GM19455 (cell line): ENCODE data around the gene DENND6B.
"Not testable (repeated sequence)": the region's sequence is repeated elsewhere in the genome, so short reads cannot be mapped to it uniquely, and the experiment has no call there.

ENCODE experiments used
- ATAC-seq: cut with Tn5 transposase; IDR thresholded peaks from one replicate; pipeline ENCODE4 v1.9.1; 2021; ENCODE audit not compliant: unreplicated experiment

DENND6B gene

DNA sequence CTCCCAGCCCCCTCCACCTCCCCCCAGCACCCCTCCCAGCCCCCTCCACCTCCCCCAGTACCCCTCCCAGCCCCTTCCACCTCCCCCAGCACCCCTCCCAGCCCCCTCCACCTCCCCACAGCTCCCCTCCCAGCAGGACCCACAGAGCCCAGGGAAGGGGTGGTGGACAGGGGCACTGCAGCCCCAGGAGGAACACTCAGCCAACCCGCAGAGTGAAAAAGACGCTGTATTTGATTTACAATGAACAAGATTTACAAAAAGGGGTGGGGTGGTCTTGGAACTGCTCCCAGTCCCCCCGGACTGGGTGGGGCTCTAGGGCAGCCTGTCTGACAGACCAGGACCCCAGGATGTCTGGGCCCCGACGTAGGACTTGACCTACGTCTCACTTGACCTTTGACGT, 52.0 kb downstream of the DENND6B start:
- ATAC-seq, result no peak

DNA sequence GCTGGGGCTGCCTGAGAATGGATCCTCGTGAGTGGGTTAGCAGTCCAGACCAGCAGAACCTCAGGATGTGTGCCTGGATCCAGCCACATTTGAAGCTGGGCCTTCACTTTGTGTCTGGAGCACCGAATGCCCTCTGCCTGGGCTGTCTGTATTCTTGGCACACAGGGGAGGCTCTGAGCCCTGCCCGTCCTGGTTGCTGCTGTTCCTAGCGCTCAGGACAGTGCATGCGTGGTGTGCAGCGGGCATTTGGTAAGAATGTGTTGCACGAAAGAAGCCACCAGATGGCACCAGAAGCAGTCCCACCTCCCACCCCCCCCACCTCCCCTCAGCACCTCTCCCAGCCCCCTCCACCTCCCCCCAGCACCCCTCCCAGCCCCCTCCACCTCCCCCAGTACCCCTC, 52.5 kb downstream of the DENND6B start:
- ATAC-seq, result no peak

DNA sequence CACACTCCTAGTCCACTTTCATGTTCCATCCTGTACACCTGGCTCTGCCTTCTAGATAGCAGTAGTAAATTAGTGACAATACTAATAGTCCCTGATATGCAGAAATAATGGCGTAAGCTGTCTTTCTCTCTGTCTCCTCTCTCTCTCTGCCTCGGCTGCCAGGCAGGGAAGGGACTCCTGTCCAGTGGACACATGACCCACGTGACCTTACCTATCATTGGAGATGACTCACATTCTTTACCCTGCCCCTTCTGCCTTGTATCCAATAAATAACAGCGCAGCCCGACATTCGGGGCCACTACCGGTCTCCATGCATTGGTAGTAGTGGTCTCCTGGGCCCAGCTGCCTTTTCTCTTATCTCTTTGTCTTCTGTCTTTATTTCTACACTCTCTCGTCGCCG, 53.0 kb downstream of the DENND6B start:
- not testable (repeated sequence) for ATAC-seq

DNA sequence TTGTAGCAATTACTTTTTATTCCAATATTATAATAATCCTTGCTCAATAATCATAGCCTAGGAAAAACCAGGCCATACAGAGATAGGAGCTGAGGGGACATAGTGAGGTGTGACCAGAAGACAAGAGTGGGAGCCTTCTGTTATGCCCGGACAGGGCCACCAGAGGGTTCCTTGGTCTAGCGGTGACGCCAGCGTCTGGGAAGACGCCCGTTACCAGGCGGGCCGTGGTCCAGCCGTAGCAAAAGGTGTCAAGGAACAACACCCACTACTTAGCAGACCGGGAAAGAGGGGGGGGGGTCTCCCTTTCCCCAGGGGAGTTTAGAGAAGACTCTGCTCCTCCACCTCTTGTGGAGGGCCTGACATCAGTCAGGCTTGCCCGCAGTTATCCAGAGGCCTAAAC, 53.5 kb downstream of the DENND6B start:
- ATAC-seq, result not testable (repeated sequence)

DNA sequence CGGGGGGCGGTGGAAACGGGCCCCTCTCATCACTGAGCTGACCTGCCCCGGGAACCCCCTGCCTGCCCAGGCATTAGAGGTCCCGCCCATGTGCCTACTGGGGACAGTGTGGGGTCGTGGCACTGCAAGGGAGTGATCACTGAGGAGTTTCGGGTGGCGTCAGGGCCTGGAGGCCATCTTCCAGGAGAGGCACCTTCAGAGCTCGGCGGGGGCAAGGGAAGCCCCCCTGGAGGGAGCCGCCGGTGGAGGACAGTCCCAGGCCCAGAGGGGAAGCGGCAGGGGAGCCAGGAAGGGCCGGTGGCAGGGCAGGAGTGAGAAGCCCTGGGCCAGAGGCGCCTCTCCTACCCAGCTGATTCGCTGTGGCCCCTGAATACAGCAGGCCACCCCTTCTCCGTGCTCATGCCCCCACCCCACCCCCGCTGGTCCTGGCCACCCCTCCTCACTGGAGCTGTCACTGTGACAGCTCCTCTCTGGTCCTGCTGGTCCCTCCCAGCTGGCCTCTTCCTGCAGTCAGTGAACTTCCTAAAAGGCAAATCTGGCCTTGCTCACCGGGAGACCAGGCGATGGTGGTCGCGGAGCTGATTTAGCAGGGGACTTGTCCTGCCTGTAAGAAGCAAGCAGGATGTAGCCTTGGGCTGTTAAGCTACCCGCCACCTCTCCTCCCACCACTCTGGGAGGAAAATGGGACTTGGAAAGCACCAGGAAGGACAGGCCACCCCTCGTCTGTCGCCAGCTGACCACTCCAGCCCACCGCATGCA, 54.6 kb downstream of the DENND6B start:
- no peak for ATAC-seq

DNA sequence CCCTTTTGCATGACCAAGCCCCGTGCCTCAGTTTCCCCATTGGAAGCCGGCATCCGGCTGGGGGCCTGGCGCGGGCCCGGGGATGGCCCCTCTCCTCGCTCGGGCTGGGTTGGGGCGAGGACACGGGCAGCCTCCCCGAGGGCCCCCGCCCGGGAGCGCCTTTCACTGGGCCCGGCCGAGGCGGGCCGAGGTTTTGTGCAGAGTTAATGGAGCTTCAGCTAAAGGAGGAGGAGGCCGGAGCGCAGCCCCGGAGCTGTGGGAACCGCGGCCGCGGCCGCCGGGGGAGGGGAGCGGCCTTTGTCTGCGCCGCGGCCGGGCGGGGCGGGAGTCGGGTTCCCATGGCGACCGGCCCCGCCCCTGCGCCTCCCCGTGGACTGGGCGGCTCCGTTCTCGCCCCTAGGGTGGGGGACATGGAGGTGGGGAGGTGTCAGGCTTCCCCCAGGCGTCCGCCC, 55.3 kb downstream of the DENND6B start:
- no peak for ATAC-seq

DNA sequence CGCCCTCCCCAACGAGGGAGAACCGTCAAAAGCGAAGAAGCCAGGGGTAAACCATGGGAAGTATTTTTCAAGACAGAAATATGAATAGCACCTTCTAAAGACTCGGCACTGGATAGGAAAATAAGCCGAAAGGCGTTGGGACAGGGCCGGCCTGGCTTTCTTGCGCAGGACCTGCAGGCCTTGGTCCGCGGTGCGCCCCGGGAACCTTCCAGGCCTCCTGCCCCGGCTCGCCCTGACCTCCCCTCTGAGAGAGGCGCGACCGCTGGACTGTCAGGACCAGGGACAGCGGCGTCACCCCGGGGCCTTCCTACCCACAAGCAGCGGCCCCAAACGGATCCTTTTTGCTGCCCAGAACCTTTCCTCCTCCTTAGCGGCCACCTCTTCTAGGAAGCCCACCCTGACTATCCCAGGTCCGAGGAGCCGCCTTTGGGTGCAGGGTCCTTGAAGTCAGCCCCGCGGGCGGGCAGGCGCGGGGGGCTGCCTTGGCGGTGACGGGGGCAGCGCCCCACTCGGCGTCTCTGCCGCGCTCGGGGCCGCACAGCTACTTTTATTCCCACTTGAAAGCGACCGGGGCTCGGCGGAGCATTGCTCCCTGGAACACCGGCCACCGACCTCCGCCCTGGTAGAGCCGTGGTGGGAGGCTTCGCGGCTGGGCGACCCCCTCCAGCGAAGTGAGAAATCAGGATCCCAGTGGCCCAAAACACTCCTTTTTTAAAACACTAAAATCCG, 56.0 kb downstream of the DENND6B start:
- no peak for ATAC-seq

DNA sequence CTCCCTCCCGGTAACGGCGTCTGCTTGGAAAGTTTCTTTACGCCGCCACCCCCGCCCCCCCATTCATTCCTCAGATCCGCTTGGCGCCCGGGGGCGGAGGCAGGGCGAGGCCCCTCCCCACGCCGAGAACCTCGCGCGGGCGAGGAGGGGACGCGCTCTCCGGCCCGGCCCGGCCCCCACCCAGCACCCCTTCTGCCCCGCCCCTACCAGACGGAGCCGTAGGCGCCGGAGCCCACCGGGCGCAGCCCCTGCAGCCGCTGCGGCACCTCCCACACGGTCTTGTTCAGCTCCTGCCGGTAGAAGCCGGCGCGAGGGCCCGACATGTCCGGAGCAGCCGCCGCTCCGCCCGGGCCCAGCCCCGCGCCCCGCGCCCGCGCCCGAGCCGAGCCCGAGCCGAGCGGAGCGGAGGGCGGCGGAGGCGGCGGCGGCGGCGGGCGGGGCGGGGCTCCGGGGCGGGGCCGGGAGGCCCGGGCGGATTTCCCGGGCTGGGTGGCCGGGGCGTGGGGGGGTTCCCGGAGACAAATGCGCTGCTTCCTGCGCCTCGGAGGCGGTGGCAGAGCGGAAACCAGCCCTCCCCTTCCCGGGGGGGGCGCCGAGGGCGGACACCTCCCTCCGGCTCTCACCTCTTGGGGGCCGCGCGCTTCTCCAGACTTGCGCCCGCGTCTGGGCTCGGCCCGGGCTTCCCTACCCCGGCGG, 56.7 kb downstream of the DENND6B start, which contains the start of gene MAPK11:
MAPK11 (minus strand) TSS at position 411 of the 696 bp plus-strand sequence; CDS start at position 323, 88 bp downstream.
- peak; percentile 41 for ATAC-seq

DNA sequence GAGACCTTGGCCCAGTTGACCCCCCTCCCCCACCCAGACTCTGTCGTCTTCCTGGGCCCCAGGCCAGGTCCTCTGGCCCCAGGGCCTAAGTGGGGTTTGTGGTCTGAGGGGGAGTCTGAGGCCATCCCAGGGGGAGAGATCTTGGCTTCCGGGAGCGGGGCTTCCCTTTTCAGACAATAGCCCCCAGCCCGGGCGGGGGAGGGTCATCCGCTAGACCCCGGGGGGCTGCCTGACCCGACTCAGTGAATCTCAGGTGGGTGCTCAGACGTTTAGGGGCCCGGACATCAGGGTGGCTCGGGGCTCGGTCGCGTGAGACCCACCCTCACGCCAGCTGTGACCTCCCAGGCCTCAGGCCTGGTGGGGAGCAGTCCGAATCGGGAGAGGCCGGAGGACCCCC, 57.2 kb downstream of the DENND6B start:
- no peak for ATAC-seq

DNA sequence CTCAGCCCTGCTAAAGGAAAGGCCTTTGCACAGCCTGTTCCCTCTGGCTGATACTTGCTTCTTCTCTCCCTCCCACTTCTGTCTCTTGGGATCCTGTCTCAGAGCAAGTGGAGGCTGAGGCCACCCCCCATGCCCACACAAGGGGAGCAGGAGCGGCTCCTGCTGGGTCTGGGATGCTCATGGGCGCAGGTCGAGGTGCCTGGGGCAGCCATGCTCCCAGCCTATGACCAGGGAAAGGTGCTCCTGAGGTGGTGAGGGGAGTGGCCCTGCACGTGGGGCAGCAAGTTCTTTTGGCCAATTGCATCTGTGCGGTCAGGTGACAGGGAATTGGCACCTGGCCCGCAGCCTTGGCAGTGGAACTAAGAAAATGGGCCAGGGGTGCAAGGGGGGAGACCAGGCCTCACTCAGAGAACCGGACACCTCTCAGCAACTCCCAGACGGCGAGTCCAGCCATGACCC, 58.1 kb downstream of the DENND6B start:
- no peak for ATAC-seq

DNA sequence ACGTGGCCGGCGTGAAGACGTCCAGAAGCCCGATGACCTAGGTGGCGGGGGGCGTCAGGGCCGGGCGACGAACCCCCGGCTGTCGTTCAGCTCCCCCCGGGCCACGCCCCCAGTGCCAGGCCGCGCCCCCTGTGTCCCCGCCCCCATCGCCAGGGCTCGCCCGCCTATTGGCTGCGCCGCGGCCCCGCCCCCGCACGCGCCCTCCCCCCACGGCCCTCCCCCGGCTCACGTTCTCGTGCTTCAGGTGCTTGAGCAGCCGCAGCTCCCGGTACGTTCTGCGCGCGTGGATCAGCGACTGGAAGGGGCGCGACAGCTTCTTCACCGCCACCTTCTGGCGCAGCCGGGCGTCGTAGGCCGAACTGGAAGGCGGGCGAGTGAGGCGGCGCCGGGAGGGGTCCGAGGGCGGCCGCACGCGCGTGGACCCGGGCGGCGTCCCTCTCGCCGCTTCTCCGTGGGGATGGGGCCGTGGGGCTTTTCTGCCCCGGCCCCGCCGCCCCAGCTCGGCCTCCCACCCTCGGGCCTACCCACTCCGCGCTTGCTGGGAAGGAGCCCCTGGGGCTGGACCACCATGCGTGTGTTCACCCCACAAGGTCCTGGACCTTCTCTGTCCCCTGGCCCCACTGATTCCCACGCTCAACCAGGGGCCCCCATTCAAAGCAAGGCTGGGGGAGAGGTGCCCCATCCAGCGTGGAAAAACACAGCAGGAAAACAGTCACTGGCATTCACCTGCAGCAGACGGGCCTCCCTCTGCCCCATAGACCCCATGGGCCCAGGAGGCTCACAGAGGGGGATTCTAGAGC, 59.0 kb downstream of the DENND6B start:
- ATAC-seq, result no peak

DNA sequence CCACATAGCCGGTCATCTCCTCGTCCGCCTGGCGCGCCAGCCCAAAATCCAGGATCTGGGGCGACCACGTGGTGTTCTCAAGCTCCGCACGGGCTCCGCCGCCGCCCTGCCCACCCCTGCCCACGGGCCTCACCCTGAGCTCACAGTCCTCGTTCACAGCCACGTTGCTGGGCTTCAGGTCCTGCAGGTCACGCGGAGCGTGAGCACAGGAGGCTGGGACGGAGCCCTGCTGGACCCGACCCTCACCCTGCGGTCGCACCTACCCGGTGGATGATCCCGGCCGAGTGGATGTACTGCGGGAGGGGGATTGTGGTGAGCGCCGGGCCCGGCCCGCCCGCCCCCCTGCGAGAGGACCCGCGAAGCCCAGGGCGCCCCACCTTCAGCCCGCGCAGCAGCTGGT, 59.8 kb downstream of the DENND6B start:
- no peak for ATAC-seq

DNA sequence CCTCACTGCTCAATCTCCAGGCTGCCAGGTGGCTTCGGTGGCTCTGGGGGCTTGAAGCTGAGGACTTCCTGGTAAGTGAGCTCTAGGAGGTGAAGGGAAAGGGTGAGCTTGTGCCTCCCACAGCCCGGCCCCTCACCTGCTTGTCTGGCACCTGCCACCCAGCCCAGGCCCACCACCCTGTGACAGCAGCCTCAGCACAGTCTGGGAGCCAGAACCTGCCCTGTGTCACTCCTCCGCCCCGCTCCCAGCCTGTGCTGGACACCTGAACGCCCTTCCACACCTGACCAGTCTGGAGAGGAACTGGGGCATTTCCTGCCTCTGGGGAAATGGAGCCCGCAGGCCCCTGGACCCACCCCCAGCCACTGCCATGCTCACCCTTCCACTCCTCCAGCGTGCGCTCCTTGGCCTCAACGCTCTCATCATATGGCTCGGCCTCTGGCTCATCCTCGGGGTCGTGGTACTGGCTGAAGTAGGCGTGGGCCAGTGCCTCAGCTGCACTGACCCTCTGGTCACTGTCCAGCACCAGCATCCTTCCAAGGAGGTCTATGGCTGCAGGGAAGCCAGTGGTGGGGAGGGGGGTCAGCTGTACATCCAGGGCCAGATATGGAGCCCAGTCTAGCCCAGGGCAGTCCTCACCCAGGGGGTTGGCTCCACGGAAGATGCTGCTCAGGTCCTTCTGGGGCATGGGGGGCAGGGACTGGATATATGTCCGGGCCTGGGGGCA, 61.7 kb downstream of the DENND6B start:
- ATAC-seq, result no peak

DNA sequence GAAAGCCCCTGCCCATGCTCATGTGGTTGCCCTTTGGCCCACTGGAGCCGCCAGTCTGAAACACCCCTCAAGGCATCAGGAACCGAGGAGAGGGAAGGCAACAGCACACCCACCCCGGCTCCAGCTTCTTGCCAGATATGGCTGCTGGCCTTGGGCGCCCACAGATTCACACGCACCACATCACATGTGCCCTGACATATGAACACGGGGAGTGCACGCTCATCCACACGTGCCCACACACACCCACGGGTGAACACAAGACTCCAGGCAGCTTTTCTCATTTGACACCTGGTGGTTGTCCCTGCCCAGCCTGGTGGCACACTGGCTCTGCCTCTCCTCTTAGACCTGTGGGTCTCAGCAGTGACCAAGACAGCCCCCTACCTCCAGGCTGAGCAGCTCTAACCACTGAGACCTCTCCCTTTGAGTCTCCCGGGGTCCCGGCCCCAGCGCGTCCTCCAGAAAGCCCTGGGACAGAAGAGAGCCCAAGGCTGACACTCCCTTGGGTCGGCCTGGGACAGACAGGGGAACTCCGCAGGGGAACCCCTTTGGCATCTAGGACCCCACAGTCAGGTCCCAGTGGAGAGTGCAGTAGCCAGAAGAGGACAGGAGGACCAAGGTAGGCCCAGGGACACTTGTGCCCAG, 62.6 kb downstream of the DENND6B start:
- no peak for ATAC-seq

DNA sequence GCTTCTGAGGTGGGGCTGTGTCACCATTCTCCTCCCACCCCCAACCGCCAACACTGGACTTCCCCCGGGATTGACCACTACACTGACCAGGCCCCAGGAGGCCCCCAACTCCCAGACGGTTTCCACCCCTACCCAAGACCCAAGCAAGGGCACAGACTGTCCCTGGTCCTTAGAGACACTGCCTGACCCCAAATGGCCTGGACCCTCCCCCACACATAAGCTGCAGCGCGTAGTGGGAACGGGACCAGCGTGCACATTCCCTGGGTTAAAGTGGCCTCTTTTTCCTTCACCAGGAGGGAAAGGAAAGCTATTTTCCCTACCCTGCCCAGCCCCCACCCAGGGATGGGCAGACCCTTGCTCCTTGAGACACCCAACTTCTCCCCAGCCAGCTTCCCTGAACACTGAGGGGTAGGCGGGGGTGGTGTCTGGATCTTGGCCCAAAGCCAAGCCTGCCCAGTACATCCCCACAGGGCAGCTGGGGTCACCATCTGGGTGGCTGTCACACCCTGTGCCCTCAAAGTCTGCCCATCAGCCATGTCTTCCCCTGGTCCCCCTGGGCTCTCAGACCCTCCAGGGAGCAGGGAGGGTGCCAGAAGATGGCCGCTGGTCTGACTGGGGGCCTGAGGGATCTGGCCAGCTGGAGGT, 63.7 kb downstream of the DENND6B start:
- ATAC-seq, result no peak

DNA sequence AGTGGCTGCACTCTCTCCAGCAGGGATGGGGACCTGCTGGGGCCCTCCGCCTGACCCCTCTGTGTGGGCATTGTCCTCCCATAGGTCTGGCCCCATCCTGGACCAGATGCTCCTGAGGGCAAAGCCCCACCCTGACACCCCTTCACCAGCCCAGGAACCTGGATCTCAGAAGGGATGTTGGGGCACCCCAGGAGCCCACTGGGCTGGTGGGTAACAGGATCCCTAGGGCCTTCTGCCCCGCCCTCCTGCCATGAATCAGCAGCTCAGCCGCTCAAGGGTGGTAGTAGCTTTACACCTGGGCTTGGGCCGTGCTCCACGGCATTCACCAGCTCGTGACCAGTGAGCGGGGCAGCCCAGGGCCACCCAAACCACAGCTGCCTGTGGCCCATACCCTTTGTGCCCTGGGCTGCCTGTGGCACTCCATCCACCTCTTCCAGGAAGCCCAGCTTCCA, 64.3 kb downstream of the DENND6B start:
- ATAC-seq, result no peak

DNA sequence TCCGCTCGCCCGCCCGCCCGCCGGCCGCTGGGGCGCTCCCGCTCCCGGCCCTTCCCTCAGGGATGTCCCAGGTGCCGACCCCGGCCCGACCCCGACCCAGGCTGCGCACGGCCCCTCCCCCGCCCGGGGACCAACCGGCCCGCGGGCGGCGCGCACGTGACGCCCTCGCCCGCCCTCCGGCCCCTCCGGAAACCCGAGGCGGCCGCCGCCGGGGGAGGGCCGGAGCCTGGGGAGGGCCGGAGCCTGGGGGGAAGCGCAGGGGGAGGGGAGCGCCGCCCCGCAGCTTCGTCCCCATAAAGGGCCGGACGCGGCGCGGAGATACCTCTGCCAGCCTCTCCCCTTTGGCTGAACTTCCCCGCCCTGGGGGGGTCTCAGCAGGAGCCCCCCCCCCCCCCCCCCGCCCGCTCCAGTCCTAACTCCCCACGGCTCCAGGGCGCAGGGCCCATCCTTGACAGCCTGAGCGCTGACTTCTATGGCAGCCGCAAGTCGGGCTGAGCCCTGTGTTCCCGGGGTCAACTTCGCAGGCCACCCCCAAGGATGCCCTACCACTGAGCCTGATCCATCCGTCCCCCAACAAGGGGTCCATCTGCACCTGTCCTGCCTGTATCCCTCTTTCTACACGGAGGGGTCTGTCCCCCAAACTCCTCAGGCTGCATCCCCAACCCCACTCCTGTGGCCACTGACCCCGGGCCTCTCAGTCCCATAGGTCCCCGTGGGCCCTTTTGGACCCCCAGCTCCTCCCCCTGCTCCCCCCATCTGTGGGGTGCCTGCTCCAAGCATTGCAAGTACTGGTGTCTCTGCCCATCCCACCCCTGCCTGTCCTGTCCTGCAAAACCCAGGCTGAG, 65.0 kb downstream of the DENND6B start, which contains the start of gene MAPK12:
MAPK12 (minus strand) TSS at position 69 of the 845 bp plus-strand sequence. CDS start 174 bp downstream, outside the sequence.
- no peak for ATAC-seq
